K562 (cell line): ENCODE data around the gene DPH2. TPM values are rescaled to one million over a fixed set of nuclear protein-coding genes. Genes with fewer than 3 reads are reported as not detected.

Source experiments
- CTCFL ChIP-seq: IDR thresholded peaks from 2 replicates; pipeline ENCODE4 v1.6.1; 2011; ENCODE audit warnings: borderline replicate concordance, low read depth, mild to moderate bottlenecking, moderate library complexity, low read length; ENCODE audit not compliant: insufficient read depth, poor library complexity, severe bottlenecking
- EP300 ChIP-seq: IDR thresholded peaks from 2 replicates; pipeline ENCODE4 v1.6.1; 2012; ENCODE audit warnings: low read length, improper control_type of control experiment
- MCM5 ChIP-seq: fragments of 450-650 bp; IDR thresholded peaks from 2 replicates; pipeline ENCODE4 v1.6.1; 2016; ENCODE audit warnings: low read depth
- MTF1 ChIP-seq: fragments of 250-450 bp; sonication (Bioruptor Pico); IDR thresholded peaks from 2 replicates; pipeline ENCODE4 v1.9.0; 2021; ENCODE audit warnings: moderate library complexity, mild to moderate bottlenecking, inconsistent platforms, borderline replicate concordance
- NCOA4 ChIP-seq: fragments of 450-650 bp; IDR thresholded peaks from 2 replicates; pipeline ENCODE4 v1.6.1; 2018; ENCODE audit warnings: mild to moderate bottlenecking; ENCODE audit not compliant: partially characterized antibody
- POLR2G ChIP-seq: fragments of 200-400 bp; formaldehyde crosslinking; IDR thresholded peaks from 2 replicates; pipeline ENCODE4 v1.6.1; 2017; ENCODE audit warnings: low read depth, mild to moderate bottlenecking, antibody characterized with exemption, low read length, moderate library complexity
- RBM17 ChIP-seq: fragments of 200-400 bp; formaldehyde crosslinking; IDR thresholded peaks from 2 replicates; pipeline ENCODE4 v1.6.1; 2017; ENCODE audit warnings: low read depth, mild to moderate bottlenecking, low read length, borderline replicate concordance
- RBM25 ChIP-seq: fragments of 200-400 bp; formaldehyde crosslinking; IDR thresholded peaks from 2 replicates; pipeline ENCODE4 v1.6.1; 2018; ENCODE audit warnings: low read length, low read depth, moderate library complexity; ENCODE audit not compliant: severe bottlenecking
- SMARCA5 ChIP-seq: fragments of 450-650 bp; IDR thresholded peaks from 2 replicates; pipeline ENCODE4 v1.6.1; 2016
- ZFP30 ChIP-seq: fragments of 250-450 bp; sonication (Bioruptor Pico); IDR thresholded peaks from 2 replicates; pipeline ENCODE4 v1.8.0; 2022; ENCODE audit warnings: moderate library complexity, mild to moderate bottlenecking, inconsistent platforms, borderline replicate concordance
- ZNF407 ChIP-seq: fragments of 450-650 bp; IDR thresholded peaks from 2 replicates; pipeline ENCODE4 v1.6.1; 2016; ENCODE audit warnings: low read depth
- ZNF408 ChIP-seq: fragments of 250-450 bp; sonication (Bioruptor Pico); IDR thresholded peaks from 2 replicates; pipeline ENCODE4 v1.4.0; 2020; ENCODE audit warnings: low read depth, mild to moderate bottlenecking, moderate library complexity
- ZNF707 ChIP-seq: fragments of 250-450 bp; sonication (Bioruptor Pico); conservative IDR thresholded peaks from 2 replicates; pipeline ENCODE4 v1.8.0; 2022; ENCODE audit warnings: inconsistent platforms, mild to moderate bottlenecking, moderate library complexity
- polyA plus RNA-seq, 8 experiments: library from polyadenylated mRNA; depleted of rRNA in 4 of 8; stranded (reverse) in 5 of 8; unstranded in 3 of 8; fragments of >200 nt; fragmentation: Nextera tagmentation in 2 of 8; fragmentation: Illumina TruSeq in 1 of 8; extraction: Ambion mirVana in 2 of 8; extraction: Trizol in 1 of 8; gene quantifications; 2 replicates each; pipeline versions ENCODE4 v1.2.1 to v1.2.3, GENCODE V29; 2011 to 2014; ENCODE audit warnings: inconsistent platforms in 1 of 8, missing spikeins in 1 of 8
- total RNA-seq, 7 experiments: library from RNA; depleted of rRNA in 6 of 7; stranded (reverse); fragments of >200 nt in 6 of 7; fragmentation: Illumina TruSeq in 2 of 7; extraction: Trizol in 2 of 7; gene quantifications; 2 replicates each; pipeline versions ENCODE4 v1.2.1 to v1.2.3, GENCODE V29; 2011 to 2021; ENCODE audit warnings: low replicate concordance in 1 of 7
- TF ChIP-seq, protein P1 (sequence below): fragments of 250-450 bp; sonication (Bioruptor Pico); IDR thresholded peaks from 2 replicates; pipeline ENCODE4 v1.8.0; 2021; ENCODE audit warnings: moderate library complexity, mild to moderate bottlenecking, inconsistent platforms

The DPH2 gene
- total and polyA plus RNA-seq, 9 of the 15 experiments (the other 6 are each of a cell fraction or from before 2014, with no cell fraction given): 17.9 to 94.1 (median 68.1) TPM

DNA sequence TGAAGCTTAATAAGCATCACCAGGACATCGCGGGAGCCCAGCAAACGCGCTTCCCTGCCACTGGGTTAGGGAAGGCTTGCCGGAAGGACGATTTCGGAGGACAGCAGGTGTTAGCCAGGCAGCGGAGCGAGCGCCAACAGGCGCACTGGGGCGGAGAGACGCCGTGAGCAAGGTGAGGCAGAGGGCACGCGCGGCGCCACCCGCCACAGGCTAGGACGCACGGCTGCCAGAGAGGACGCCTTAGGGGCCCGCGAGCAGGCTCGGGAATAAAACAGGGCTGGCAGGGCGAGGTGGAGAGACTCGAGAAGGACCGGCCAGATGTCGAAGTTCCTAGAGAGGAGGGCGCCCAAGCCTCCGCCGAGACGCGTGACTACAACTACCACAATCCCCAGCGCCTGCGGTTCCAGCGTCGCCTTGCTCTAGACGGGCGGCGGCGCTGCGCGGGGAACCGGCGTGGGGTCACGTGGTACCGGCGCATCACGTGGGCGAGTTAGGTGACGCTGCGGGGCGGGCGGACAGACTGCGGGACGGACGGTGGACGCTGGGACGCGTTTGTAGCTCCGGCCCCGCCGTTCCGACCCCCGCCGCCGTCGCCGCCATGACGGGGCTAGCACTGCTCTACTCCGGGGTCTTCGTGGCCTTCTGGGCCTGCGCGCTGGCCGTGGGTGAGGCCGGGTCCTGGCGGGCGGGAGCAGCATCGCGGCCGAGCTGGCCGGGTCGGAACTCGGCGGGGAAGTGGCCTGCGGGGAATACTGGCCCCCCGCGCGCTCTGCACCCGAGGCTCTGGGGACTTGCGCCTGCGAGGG lies 4.8 kb downstream of the DPH2 start, which contains the start of gene ATP6V0B (continued):
- TF ChIP-seq CTCFL (peak; percentile 61), MTF1 (CRISPR knock-in tag) (no peak), ZFP30 (CRISPR knock-in tag) (no peak), RBM25 (no peak), EP300 (no peak; the same call in 1 of the 2 replicates), NCOA4 (no peak), ZNF707 (0 out of 2 replicates have a peak, but pooled peaks have one; percentile 31), SMARCA5 (no peak; the same call in 1 of the 2 replicates), RBM17 (no peak), POLR2G (peak; percentile 95), ZNF408 (no peak), MCM5 (no peak), ZNF407 (no peak)
- TF ChIP-seq, protein P1, sequence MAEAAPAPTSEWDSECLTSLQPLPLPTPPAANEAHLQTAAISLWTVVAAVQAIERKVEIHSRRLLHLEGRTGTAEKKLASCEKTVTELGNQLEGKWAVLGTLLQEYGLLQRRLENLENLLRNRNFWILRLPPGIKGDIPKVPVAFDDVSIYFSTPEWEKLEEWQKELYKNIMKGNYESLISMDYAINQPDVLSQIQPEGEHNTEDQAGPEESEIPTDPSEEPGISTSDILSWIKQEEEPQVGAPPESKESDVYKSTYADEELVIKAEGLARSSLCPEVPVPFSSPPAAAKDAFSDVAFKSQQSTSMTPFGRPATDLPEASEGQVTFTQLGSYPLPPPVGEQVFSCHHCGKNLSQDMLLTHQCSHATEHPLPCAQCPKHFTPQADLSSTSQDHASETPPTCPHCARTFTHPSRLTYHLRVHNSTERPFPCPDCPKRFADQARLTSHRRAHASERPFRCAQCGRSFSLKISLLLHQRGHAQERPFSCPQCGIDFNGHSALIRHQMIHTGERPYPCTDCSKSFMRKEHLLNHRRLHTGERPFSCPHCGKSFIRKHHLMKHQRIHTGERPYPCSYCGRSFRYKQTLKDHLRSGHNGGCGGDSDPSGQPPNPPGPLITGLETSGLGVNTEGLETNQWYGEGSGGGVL (CRISPR knock-in tag): no peak
